Gastrocnemius medialis (tissue), 4 donors: Measurements from ENCODE around the gene NUP153.

ENCODE experiments used
- CTCF ChIP-seq, 5 experiments: fragments of 450-650 bp in 3 of 5; fragments of 200-600 bp in 2 of 5; sonication (generic) in 2 of 5; IDR thresholded peaks in 4 of 5; conservative IDR thresholded peaks in 1 of 5; 1 replicate in 4 of 5; 2 replicates in 1 of 5; pipeline ENCODE4 v1.5.1; 2016 to 2019; ENCODE audit warnings: antibody characterized with exemption in 5 of 5, mild to moderate bottlenecking in 3 of 5, moderate library complexity in 3 of 5
- POLR2A ChIP-seq, 2 donors: fragments of 450-650 bp; IDR thresholded peaks; one replicate each; pipeline ENCODE4 v1.6.1; 2017; ENCODE audit warnings: antibody characterized with exemption in 2 of 2, mild to moderate bottlenecking in 2 of 2, moderate library complexity in 2 of 2

- TF ChIP-seq CTCF (IDR thresholded peaks at IDR 0.05 in 4 of 5, conservative IDR thresholded peaks at IDR 0.05 in 1 of 5): peak; percentile 60 to 75 (median 69)
- TF ChIP-seq POLR2A (IDR thresholded peaks at IDR 0.05): peak; percentile 84 to 85
Observed at GRCh38 chr6:17599877-17600526, 106.7 kb downstream of the NUP153 start, which contains the start of gene FAM8A1.
